Esophagus squamous epithelium (tissue), 5 donors: ENCODE measurements around the gene MYOCOS. TPM values are rescaled to one million over a fixed set of nuclear protein-coding genes. Genes with fewer than 3 reads are reported as not detected.

Experiments
- DNase-seq: peaks from one replicate; lab custom pipeline; 2025; lab: John Stamatoyannopoulos, UW
- H3K27ac ChIP-seq, 4 donors: fragments of 200-600 bp; sonication (generic); one replicate each; pipeline ENCODE4 v1.5.1; 2016 to 2019; ENCODE audit warnings: mild to moderate bottlenecking in 1 of 4
- H3K27me3 ChIP-seq, 4 donors: fragments of 200-600 bp; sonication (generic); 1 replicate in 3 of 4; 2 replicates in 1 of 4; pipeline versions ENCODE4 v1.5.1 to v1.6.0; 2017 to 2021; ENCODE audit warnings: antibody characterized with exemption in 1 of 4
- H3K36me3 ChIP-seq, 3 donors: fragments of 200-600 bp; sonication (generic); one replicate each; pipeline ENCODE4 v1.5.1; 2016 to 2019
- H3K4me1 ChIP-seq, 3 donors: fragments of 200-600 bp; sonication (generic); one replicate each; pipeline ENCODE4 v1.5.1; 2017 to 2019
- H3K4me3 ChIP-seq, 4 donors: fragments of 200-600 bp; sonication (generic); 1 replicate in 3 of 4; 2 replicates in 1 of 4; pipeline ENCODE4 v1.5.1; 2016 to 2019; ENCODE audit warnings: mild to moderate bottlenecking in 2 of 4, moderate library complexity in 1 of 4
- H3K9me3 ChIP-seq, 3 donors: fragments of 200-600 bp; sonication (generic); one replicate each; pipeline ENCODE4 v1.5.1; 2016 to 2019
- POLR2A ChIP-seq, 4 donors: fragments of 450-650 bp; IDR thresholded peaks; one replicate each; pipeline ENCODE4 v1.6.1; 2017; ENCODE audit warnings: antibody characterized with exemption in 4 of 4, mild to moderate bottlenecking in 4 of 4, moderate library complexity in 3 of 4
- WGBS, 2 donors: methylation state at CpG; one replicate each; pipeline ENCODE4 v1.1.5; 2018; 5-methylcytosine and 5-hydroxymethylcytosine counted together
- intact Hi-C: fragments of 100-400 bp; cut with DNase I; formaldehyde crosslinking; loops from one replicate; pipeline ENCODE4 v1.15.0; 2022
- total RNA-seq, 4 donors: library from RNA; depleted of rRNA; stranded (reverse); fragments of >200 nt; gene quantifications; one replicate each; pipeline ENCODE4 v1.1.0, GENCODE V29; 2016
- TF ChIP-seq, protein P1 (sequence below), 6 experiments: fragments of 450-650 bp in 4 of 6; fragments of 200-600 bp in 2 of 6; sonication (generic) in 2 of 6; IDR thresholded peaks; one replicate each; pipeline ENCODE4 v1.5.1; 2016 to 2019; ENCODE audit warnings: antibody characterized with exemption in 6 of 6, mild to moderate bottlenecking in 4 of 6, moderate library complexity in 4 of 6
- donor health status: DM: yes; HTN: yes; CAD: no.

The MYOCOS gene
- total RNA-seq: not detected

GRCh38 chr1:171622152-171622462 is at the start of gene MYOCOS:
Gene MYOCOS (plus strand): TSS chr1:171622243. CDS start chr1:171623884, 1,641 bp downstream.
- intact Hi-C loops: no loop called here
- TF ChIP-seq, protein P1, sequence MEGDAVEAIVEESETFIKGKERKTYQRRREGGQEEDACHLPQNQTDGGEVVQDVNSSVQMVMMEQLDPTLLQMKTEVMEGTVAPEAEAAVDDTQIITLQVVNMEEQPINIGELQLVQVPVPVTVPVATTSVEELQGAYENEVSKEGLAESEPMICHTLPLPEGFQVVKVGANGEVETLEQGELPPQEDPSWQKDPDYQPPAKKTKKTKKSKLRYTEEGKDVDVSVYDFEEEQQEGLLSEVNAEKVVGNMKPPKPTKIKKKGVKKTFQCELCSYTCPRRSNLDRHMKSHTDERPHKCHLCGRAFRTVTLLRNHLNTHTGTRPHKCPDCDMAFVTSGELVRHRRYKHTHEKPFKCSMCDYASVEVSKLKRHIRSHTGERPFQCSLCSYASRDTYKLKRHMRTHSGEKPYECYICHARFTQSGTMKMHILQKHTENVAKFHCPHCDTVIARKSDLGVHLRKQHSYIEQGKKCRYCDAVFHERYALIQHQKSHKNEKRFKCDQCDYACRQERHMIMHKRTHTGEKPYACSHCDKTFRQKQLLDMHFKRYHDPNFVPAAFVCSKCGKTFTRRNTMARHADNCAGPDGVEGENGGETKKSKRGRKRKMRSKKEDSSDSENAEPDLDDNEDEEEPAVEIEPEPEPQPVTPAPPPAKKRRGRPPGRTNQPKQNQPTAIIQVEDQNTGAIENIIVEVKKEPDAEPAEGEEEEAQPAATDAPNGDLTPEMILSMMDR (IDR thresholded peaks at IDR 0.05): no peak
- no peak for TF ChIP-seq POLR2A (IDR thresholded peaks at IDR 0.05)
- H3K36me3 ChIP-seq: no peaks in the 10 kb centered on the region
- H3K27me3 ChIP-seq: no peaks in the 10 kb centered on the region
- DNase-seq: no peak
- H3K4me3 ChIP-seq: no peak within 1 kb of the TSS
- H3K27ac ChIP-seq: no peak within 1 kb of the TSS
- H3K9me3 ChIP-seq: no peaks in the 10 kb centered on the region
- 69 to 78% methylated on average over 7 of the region's 7 CpGs for WGBS, 2 donors
- no peaks in the 10 kb centered on the region for H3K4me1 ChIP-seq

GRCh38 chr1:171576144-171576543 is 45.9 kb upstream of the MYOCOS start:
- DNase-seq: no peak

DNA sequence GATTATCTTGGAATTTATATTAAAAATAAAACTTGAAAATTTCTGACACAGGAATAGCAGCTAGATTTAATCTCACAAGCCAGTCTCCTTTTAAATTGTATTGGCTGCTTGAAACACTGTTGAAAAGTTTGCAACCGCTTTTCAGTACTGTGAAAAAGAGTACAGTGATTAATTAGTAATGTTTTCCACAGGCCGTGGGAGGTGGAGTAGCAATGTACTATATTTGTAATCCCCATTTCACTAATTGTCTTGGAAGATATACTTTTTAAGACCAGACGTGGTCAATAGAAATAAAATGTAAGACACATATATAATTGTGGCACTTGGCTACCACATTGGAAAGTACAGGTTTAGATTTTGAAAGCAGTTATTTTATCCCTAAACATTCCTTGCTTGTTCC is 40.8 kb upstream of the MYOCOS start:
- no peak for DNase-seq
- no peak overlapping the region for H3K27ac ChIP-seq
- TF ChIP-seq, protein P1 (IDR thresholded peaks at IDR 0.05): no peak

More at GRCh38 chr1:171576144-171576543, 45.9 kb upstream of the MYOCOS start:
- Histone ChIP-seq H3K27ac (no peak overlapping the region), H3K9me3 (no peaks in the 10 kb centered on the region), H3K36me3 (peaks cover 4 to 98% (median 20%) of the 10 kb centered on the region in 3 donors), H3K4me3 (no peak overlapping the region), H3K4me1 (no peaks in the 10 kb centered on the region), H3K27me3 (no peaks in the 10 kb centered on the region)
- 85 to 87% methylated on average over 1 of the region's 1 CpG for WGBS, 2 donors
- TF ChIP-seq, protein P1 (IDR thresholded peaks at IDR 0.05): no peak
- no peak for TF ChIP-seq POLR2A (IDR thresholded peaks at IDR 0.05)
- intact Hi-C loops: no loop called here

GRCh38 chr1:171581766-171582165 is 40.3 kb upstream of the MYOCOS start:
- H3K4me1 ChIP-seq: no peaks in the 10 kb centered on the region
- H3K27ac ChIP-seq: no peak overlapping the region
- H3K27me3 ChIP-seq: no peaks in the 10 kb centered on the region
- DNase-seq: no peak
- H3K36me3 ChIP-seq: peaks cover 0 to 100% (median 29%) of the 10 kb centered on the region in 3 donors
- TF ChIP-seq, protein P1 (IDR thresholded peaks at IDR 0.05): no peak
- no peak for TF ChIP-seq POLR2A (IDR thresholded peaks at IDR 0.05)
- H3K9me3 ChIP-seq: no peaks in the 10 kb centered on the region
- H3K4me3 ChIP-seq: no peak overlapping the region
- intact Hi-C loops: no loop called here

More for the DNA sequence above, 40.8 kb upstream of the MYOCOS start:
- no peaks in the 10 kb centered on the region for H3K4me1 ChIP-seq
- no peak overlapping the region for H3K4me3 ChIP-seq
- no peaks in the 10 kb centered on the region for H3K9me3 ChIP-seq
- WGBS, 2 donors: 73 to 81% methylated on average over 3 of the region's 3 CpGs
- H3K36me3 ChIP-seq: peaks cover 0 to 100% (median 29%) of the 10 kb centered on the region in 3 donors
- H3K27me3 ChIP-seq: no peaks in the 10 kb centered on the region
- intact Hi-C loops: no loop called here

DNA sequence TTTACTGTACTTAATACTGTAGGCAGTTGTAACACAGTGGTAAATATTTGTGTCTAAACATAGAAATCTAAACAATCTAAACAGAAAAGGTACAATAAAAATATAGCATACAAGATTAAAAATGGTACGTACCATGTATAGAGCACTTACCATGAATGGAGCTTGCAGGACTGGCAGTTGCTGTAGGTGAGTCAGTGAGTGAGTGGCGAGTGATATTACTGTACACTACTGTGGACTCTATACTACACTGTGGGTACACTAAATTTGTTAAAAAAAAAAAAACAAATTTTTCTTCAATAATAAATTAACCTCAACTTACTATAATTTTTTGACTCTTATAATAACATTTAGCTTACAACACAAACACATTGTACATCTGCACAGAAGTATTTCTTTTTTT is 39.5 kb upstream of the MYOCOS start:
- Histone ChIP-seq H3K27me3 (no peaks in the 10 kb centered on the region), H3K27ac (no peak overlapping the region), H3K9me3 (no peaks in the 10 kb centered on the region), H3K4me3 (no peak overlapping the region), H3K4me1 (no peaks in the 10 kb centered on the region), H3K36me3 (peaks cover 0 to 100% (median 32%) of the 10 kb centered on the region in 3 donors)
- DNase-seq: no peak
- TF ChIP-seq, protein P1 (IDR thresholded peaks at IDR 0.05): no peak
- TF ChIP-seq POLR2A (IDR thresholded peaks at IDR 0.05): no peak
- 87 to 95% methylated on average over 2 of the region's 2 CpGs for WGBS, 2 donors
- intact Hi-C loops: no loop called here
